ENCODE measurements around the gene DNAJA3. TPM values are rescaled to one million over a fixed set of nuclear protein-coding genes. Genes with fewer than 3 reads are reported as not detected.

DNAJA3 gene
- total and polyA plus RNA-seq, 7 donors: 68.0 to 110 (median 81.9) TPM

DNA sequence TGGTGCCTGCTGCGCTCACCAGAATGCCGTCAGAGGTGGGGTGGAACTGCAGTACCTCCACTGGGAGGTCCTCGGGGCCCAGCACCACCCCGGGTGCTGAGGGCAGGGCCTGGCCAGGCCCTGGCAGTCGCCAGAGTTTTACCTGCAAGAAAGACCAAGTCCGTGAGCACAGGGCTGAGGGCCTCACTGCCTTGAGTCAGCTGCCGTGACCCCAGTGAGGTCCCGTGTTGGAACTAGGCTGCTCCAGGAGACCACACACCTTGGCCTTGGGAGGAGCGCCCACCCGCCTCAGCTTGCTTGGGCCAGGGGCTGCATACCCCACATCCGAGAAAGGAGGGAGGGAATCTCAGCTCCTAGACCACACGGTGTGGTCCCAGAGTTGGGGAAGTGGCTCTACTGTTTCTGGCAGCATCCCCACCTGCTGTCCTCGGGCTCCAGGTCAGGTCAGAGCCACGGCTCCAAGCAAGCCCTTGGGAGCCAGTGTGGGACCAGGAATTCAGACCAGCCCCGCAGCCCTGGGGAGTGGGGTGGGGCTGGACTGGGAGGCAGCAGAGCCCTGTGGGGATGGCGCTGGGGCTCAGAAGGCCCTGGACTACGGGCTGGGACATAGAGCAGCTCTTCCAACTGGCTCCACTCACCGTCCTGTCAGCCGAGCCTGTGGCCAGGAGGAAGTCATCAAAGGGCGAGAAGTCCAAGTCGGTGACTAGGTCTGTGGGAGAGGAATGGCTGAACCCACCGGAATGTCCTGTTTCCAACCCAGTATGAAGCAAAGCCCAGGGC is 17.9 kb upstream of the DNAJA3 start:
- peak in 1 of 2 donors; percentile 60 for DNase-seq
- Histone ChIP-seq H3K4me1 (peaks cover 5% of the 10 kb centered on the region), H3K27ac (no peak overlapping the region), H3K9me3 (no peaks in the 10 kb centered on the region), H3K27me3 (ENCODE audit: insufficient read depth in 3 of 3, low read length in 2 of 3) (no peaks in the 10 kb centered on the region), H3K4me3 (no peak overlapping the region), H3K36me3 (ENCODE audit: insufficient read depth in 1 of 2, low read depth in 1 of 2) (peaks cover 0 to 39% of the 10 kb centered on the region in 2 donors)
- intact Hi-C loops (cut with DNase I): loop anchor here (10.0 kb wide), 2 partner anchors 113 to 123 kb away; no protein-coding TSS in a partner anchor
- peak in 1 of 4 donors; percentile 12 for ATAC-seq
- 81 to 85% (median 84%) methylated on average over 21 to 22 of the region's 22 CpGs for WGBS, 3 donors
- TF ChIP-seq, protein P1, sequence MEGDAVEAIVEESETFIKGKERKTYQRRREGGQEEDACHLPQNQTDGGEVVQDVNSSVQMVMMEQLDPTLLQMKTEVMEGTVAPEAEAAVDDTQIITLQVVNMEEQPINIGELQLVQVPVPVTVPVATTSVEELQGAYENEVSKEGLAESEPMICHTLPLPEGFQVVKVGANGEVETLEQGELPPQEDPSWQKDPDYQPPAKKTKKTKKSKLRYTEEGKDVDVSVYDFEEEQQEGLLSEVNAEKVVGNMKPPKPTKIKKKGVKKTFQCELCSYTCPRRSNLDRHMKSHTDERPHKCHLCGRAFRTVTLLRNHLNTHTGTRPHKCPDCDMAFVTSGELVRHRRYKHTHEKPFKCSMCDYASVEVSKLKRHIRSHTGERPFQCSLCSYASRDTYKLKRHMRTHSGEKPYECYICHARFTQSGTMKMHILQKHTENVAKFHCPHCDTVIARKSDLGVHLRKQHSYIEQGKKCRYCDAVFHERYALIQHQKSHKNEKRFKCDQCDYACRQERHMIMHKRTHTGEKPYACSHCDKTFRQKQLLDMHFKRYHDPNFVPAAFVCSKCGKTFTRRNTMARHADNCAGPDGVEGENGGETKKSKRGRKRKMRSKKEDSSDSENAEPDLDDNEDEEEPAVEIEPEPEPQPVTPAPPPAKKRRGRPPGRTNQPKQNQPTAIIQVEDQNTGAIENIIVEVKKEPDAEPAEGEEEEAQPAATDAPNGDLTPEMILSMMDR (IDR thresholded peaks at IDR 0.05): no peak

DNA sequence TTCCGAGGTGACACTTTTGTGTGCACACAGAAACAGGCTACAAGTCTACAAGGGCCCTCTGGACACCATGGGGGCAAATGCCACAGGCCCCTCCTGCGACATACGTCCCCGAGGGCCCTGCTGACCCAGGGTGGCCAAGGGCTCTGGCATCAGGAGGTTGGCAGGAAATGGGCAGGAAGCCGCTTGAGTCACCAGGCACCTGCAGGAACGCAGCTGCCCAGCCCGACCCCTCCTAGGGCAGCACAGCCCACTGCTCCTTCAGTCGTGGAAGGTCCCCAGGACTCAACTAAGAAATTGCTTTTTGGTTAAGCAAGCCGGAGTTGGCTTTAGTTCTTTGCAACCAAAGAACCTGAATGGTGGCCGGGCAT is 17.4 kb upstream of the DNAJA3 start:
- H3K4me3 ChIP-seq: no peak overlapping the region
- peaks cover 0 to 41% of the 10 kb centered on the region in 2 donors for H3K36me3 ChIP-seq (ENCODE audit: insufficient read depth in 1 of 2, low read depth in 1 of 2)
- no peak for ATAC-seq
- no peaks in the 10 kb centered on the region for H3K27me3 ChIP-seq (ENCODE audit: insufficient read depth in 3 of 3, low read length in 2 of 3)
- intact Hi-C loops (cut with DNase I): loop anchor here (10.0 kb wide), 2 partner anchors 114 to 124 kb away; no protein-coding TSS in a partner anchor
- 78 to 85% (median 79%) methylated on average over 10 of the region's 10 CpGs for WGBS, 3 donors
- H3K9me3 ChIP-seq: no peaks in the 10 kb centered on the region
- no peak overlapping the region for H3K27ac ChIP-seq
- no peak for DNase-seq
- TF ChIP-seq, protein P1 (IDR thresholded peaks at IDR 0.05): no peak
- peaks cover 5% of the 10 kb centered on the region for H3K4me1 ChIP-seq

DNA sequence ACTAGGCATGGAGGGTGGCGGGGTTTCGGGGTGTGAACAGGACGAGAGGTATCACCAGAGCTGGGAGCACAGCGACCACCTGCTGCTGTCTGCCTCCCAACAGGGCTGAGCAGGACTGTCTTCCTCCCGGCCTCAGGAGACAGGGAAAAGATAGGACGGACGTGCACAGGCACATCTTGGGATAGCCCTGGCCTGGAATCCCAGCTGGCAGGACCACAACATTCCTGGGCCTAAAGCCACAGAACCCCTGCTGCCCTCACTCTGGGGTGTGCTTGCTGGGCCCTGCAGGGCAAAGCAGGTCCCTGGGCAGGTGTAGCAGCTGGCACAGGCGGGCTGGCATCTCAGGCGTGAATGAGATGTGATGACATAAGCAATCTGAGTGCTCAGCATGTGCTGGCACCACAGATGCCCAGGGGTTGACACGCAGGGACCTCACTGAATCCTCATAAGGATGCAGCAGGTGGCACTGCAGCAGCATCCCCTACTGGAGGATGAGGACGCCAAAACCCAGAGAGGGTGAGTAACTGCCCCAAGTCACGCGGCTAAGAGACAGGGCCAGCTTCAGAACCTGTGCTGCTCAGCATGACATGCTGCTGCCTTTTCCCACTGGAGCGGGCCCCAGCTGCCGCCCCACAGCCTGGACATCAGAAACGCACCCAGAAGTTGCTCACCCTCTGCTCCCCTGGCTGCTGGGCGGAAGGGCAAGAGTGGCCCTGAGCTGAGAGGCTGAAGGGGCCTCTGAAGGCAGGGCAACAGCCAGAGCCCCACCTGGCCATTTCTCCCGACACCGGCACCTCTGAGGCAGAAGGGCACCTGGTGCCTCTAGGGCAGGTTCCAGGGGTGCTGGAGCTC is 16.4 kb upstream of the DNAJA3 start:
- Histone ChIP-seq H3K36me3 (ENCODE audit: insufficient read depth in 1 of 2, low read depth in 1 of 2) (peaks cover 0 to 41% of the 10 kb centered on the region in 2 donors), H3K9me3 (no peaks in the 10 kb centered on the region), H3K27ac (peak overlapping the region; percentile 36), H3K27me3 (ENCODE audit: insufficient read depth in 3 of 3, low read length in 2 of 3) (no peaks in the 10 kb centered on the region), H3K4me1 (peaks cover 5% of the 10 kb centered on the region), H3K4me3 (no peak overlapping the region)
- TF ChIP-seq, protein P1 (IDR thresholded peaks at IDR 0.05): no peak
- DNase-seq (no peak), ATAC-seq (peak; percentile 54 to 81 (median 79))
- intact Hi-C loops (cut with DNase I): loop anchor here (10.0 kb wide), 2 partner anchors 115 to 125 kb away; no protein-coding TSS in a partner anchor
- WGBS, 3 donors: 35 to 56% (median 46%) methylated on average over 17 to 19 of the region's 19 CpGs

DNA sequence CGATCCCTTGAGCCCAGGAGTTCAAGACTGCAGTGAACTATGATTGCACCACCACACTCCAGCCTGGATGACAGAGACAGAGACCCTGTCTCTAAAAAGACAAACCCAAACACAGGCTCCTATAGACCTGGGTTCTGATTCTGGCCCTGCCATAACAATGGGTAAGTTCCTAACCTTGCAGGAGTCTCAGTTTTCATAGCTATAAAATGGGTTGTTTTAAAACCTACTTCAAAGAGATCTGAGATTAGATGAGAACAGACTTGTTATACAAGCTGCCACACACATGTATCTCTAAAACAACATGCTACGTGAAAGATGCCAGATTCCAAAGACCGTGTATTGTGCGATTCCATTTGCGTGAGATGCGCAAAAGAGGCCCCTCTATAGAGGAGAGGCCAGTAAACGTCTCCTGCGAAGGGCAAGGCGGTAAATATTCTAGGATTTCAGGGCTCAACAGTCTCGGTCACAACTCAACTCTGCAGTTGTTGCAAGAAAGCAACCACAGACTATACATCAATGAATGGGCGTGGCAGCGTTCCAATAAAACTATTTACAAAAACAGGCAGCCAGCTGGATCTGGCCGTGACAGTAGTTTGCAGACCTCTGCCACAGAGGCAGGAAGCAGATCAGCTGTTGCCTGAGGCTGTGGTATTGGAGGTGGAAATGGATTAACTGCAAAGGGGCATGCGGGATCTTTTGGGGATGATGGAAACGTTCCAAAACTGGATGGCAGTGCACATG is 15.2 kb upstream of the DNAJA3 start:
- 56 to 65% (median 58%) methylated on average over 15 of the region's 15 CpGs for WGBS, 3 donors

More for the DNA sequence above, 15.2 kb upstream of the DNAJA3 start:
- H3K27me3 ChIP-seq (ENCODE audit: insufficient read depth in 3 of 3, low read length in 2 of 3): no peaks in the 10 kb centered on the region
- no peak for DNase-seq
- peaks cover 9% of the 10 kb centered on the region for H3K4me1 ChIP-seq
- no peaks in the 10 kb centered on the region for H3K9me3 ChIP-seq
- H3K4me3 ChIP-seq: no peak overlapping the region
- no peak for ATAC-seq
- intact Hi-C loops (cut with DNase I): no loop called here
- no peak overlapping the region for H3K27ac ChIP-seq
- TF ChIP-seq, protein P1 (IDR thresholded peaks at IDR 0.05): no peak
- H3K36me3 ChIP-seq (ENCODE audit: insufficient read depth in 1 of 2, low read depth in 1 of 2): peaks cover 0 to 35% of the 10 kb centered on the region in 2 donors

Measured in psoas muscle (tissue), 8 donors.